ENCODE data around the gene NAGLU. TPM values are rescaled to one million over a fixed set of nuclear protein-coding genes. Genes with fewer than 3 reads are reported as not detected.

NAGLU gene
- total and polyA plus RNA-seq, 2 of the 13 experiments (the other 11 are each of a cell fraction or from before 2014, with no cell fraction given), result 28.2 to 40.1 TPM

DNA sequence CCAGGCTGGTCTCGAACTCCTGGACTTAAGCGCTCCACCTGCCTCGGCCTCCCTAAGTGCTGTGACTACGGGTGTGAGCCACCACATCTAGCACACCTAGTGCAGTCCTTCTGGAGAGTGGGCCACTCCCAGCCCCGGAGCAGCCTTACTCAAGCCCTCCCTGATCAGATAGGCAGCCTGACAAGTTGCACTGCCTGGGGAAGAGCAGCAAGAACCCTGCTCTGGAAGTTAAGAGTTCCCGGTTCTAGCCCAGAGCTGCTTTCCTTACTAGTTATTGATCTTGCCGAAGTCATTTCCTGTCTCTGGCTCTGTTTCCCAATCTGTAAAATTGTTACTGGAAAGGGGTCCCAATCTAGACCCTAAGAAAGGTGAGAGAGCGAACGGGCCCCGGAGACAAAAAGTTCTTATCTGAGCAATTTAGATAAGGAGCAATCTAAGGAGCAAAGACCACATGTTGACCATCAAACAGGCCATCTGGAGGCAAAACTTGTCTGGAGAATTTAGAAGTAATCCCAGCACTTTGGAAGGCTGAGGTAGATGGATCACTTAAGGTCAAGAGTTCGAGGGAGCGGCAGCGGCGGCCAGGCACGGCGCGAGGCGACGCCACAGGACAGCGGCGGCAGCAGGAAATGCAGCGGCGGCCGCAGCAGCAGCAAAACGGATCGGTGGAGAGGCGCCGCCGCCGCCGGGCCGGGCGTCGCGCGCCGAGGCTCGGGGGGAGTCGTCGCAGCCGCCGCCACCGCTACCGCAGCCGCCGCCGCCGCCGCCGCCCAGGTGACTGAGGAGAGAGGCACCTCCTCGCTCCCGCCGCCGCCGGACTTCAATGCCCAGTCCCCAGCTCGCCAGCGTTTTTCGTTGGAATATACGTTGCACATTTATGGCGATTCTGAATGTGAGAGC, 4.3 kb upstream of the NAGLU start (continued):
- TF ChIP-seq, protein P1, sequence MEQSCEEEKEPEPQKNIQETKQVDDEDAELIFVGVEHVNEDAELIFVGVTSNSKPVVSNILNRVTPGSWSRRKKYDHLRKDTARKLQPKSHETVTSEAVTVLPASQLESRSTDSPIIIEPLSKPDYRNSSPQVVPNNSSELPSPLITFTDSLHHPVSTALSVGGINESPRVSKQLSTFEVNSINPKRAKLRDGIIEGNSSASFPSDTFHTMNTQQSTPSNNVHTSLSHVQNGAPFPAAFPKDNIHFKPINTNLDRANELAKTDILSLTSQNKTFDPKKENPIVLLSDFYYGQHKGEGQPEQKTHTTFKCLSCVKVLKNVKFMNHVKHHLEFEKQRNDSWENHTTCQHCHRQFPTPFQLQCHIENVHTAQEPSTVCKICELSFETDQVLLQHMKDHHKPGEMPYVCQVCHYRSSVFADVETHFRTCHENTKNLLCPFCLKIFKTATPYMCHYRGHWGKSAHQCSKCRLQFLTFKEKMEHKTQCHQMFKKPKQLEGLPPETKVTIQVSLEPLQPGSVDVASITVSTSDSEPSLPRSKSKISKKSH (CRISPR knock-in tag; IDR thresholded peaks at IDR 0.05; ENCODE audit: borderline replicate concordance), result no peak
- TF ChIP-seq TBX3 (IDR thresholded peaks at IDR 0.05; ENCODE audit: borderline replicate concordance) (no peak), ZNF761 (CRISPR knock-in tag; conservative IDR thresholded peaks at IDR 0.05) (peak; percentile 75), ARHGAP35 (CRISPR knock-in tag; IDR thresholded peaks at IDR 0.05; ENCODE audit: borderline replicate concordance) (no peak), KAT7 (CRISPR knock-in tag; IDR thresholded peaks at IDR 0.05; ENCODE audit: borderline replicate concordance) (peak; percentile 74), ZNF776 (CRISPR knock-in tag; IDR thresholded peaks at IDR 0.05) (no peak), KLF12 (CRISPR knock-in tag; IDR thresholded peaks at IDR 0.05; ENCODE audit: borderline replicate concordance) (peak; percentile 73; the same call in 1 of the 2 replicates), YEATS2 (CRISPR knock-in tag; IDR thresholded peaks at IDR 0.05; ENCODE audit: borderline replicate concordance) (0 out of 2 replicates have a peak, but pooled peaks have one; percentile 11), TSC22D2 (CRISPR knock-in tag; IDR thresholded peaks at IDR 0.05; ENCODE audit: borderline replicate concordance) (no peak; the same call in 1 of the 2 replicates), ZNF329 (CRISPR knock-in tag; IDR thresholded peaks at IDR 0.05; ENCODE audit: low read depth) (0 out of 2 replicates have a peak, but pooled peaks have one; percentile 22), ZNF746 (CRISPR knock-in tag; IDR thresholded peaks at IDR 0.05) (no peak), NFYB (CRISPR knock-in tag; IDR thresholded peaks at IDR 0.05) (no peak), ZNF570 (CRISPR knock-in tag; IDR thresholded peaks at IDR 0.05; ENCODE audit: borderline replicate concordance) (no peak), TEAD3 (CRISPR knock-in tag; optimal IDR thresholded peaks at IDR 0.05; ENCODE audit: borderline replicate concordance) (no peak), MIER2 (CRISPR knock-in tag; IDR thresholded peaks at IDR 0.05) (0 out of 2 replicates have a peak, but pooled peaks have one; percentile 32)
- TF ChIP-seq, protein P2, sequence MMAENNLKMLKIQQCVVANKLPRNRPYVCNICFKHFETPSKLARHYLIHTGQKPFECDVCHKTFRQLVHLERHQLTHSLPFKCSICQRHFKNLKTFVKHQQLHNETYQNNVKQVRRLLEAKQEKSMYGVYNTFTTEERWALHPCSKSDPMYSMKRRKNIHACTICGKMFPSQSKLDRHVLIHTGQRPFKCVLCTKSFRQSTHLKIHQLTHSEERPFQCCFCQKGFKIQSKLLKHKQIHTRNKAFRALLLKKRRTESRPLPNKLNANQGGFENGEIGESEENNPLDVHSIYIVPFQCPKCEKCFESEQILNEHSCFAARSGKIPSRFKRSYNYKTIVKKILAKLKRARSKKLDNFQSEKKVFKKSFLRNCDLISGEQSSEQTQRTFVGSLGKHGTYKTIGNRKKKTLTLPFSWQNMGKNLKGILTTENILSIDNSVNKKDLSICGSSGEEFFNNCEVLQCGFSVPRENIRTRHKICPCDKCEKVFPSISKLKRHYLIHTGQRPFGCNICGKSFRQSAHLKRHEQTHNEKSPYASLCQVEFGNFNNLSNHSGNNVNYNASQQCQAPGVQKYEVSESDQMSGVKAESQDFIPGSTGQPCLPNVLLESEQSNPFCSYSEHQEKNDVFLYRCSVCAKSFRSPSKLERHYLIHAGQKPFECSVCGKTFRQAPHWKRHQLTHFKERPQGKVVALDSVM (CRISPR knock-in tag; IDR thresholded peaks at IDR 0.05), result peak; percentile 93
- TF ChIP-seq, protein P3, sequence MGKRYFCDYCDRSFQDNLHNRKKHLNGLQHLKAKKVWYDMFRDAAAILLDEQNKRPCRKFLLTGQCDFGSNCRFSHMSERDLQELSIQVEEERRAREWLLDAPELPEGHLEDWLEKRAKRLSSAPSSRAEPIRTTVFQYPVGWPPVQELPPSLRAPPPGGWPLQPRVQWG (CRISPR knock-in tag; IDR thresholded peaks at IDR 0.05; ENCODE audit: borderline replicate concordance, low read depth), result no peak
- TF ChIP-seq, protein P4, sequence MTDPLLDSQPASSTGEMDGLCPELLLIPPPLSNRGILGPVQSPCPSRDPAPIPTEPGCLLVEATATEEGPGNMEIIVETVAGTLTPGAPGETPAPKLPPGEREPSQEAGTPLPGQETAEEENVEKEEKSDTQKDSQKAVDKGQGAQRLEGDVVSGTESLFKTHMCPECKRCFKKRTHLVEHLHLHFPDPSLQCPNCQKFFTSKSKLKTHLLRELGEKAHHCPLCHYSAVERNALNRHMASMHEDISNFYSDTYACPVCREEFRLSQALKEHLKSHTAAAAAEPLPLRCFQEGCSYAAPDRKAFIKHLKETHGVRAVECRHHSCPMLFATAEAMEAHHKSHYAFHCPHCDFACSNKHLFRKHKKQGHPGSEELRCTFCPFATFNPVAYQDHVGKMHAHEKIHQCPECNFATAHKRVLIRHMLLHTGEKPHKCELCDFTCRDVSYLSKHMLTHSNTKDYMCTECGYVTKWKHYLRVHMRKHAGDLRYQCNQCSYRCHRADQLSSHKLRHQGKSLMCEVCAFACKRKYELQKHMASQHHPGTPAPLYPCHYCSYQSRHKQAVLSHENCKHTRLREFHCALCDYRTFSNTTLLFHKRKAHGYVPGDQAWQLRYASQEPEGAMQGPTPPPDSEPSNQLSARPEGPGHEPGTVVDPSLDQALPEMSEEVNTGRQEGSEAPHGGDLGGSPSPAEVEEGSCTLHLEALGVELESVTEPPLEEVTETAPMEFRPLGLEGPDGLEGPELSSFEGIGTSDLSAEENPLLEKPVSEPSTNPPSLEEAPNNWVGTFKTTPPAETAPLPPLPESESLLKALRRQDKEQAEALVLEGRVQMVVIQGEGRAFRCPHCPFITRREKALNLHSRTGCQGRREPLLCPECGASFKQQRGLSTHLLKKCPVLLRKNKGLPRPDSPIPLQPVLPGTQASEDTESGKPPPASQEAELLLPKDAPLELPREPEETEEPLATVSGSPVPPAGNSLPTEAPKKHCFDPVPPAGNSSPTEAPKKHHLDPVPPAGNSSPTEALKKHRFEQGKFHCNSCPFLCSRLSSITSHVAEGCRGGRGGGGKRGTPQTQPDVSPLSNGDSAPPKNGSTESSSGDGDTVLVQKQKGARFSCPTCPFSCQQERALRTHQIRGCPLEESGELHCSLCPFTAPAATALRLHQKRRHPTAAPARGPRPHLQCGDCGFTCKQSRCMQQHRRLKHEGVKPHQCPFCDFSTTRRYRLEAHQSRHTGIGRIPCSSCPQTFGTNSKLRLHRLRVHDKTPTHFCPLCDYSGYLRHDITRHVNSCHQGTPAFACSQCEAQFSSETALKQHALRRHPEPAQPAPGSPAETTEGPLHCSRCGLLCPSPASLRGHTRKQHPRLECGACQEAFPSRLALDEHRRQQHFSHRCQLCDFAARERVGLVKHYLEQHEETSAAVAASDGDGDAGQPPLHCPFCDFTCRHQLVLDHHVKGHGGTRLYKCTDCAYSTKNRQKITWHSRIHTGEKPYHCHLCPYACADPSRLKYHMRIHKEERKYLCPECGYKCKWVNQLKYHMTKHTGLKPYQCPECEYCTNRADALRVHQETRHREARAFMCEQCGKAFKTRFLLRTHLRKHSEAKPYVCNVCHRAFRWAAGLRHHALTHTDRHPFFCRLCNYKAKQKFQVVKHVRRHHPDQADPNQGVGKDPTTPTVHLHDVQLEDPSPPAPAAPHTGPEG (CRISPR knock-in tag; IDR thresholded peaks at IDR 0.05), result no peak; the same call in 1 of the 2 replicates

All from HepG2 (cell line).